ENCODE results near the gene SEPTIN5.
A peak's percentile ranks its signal among the peaks of the same experiment; 100 is the strongest.

The SEPTIN5 gene

GRCh38 chr22:19750507-19751490 lies 36.5 kb downstream of the SEPTIN5 start:
- no peak for DNase-seq

DNA sequence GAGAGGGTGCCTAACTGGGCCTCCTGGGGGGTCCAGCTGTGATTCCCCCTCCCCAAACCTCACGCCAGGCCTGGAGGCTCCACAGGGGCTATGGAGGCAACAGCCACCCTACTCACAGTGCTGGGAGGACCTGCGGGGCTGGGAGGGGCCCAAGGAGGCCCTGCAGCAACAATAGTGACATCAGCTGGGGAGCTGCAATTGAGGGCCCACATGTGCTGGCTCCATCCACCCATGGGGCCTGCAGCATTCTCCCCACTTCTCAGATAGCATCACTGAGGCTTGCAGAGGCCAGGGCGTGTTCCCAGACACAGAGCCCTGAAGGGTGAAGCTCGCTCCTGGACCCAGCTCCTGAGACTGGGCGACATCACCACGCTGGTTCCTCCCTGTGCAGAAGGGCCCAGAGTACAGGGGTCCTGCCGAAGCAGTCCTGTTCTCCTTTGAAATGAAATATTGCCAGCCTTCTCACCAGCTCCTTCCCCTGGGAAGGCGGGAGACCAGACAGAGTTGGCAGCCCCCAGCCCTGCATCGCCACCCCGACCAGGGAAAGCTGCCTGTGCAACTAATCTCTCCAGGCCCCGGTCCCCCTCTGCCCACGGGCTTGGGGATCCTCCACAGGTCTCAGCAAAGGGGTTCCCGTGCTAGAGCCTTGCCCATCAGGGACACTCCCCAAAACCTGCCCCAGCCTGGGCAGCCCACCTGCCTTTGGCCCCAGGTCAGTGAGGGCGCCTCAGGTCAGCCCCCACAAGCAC lies 37.4 kb downstream of the SEPTIN5 start:
- DNase-seq = no peak

- no peak for DNase-seq
Measured at GRCh38 chr22:19753090-19753842, 39.0 kb downstream of the SEPTIN5 start.

GRCh38 chr22:19753996-19754700 lies 39.8 kb downstream of the SEPTIN5 start:
- no peak for DNase-seq

- no peak for DNase-seq
Measured at GRCh38 chr22:19754701-19755144, 40.4 kb downstream of the SEPTIN5 start.

GRCh38 chr22:19755145-19755710 lies 40.9 kb downstream of the SEPTIN5 start:
- no peak for DNase-seq

- no peak for DNase-seq
Measured at GRCh38 chr22:19755722-19756287, 41.5 kb downstream of the SEPTIN5 start.

GRCh38 chr22:19756288-19757128 lies 42.2 kb downstream of the SEPTIN5 start:
- peak; percentile 47 for DNase-seq

- DNase-seq = no peak
Measured at GRCh38 chr22:19757140-19757984, 43.1 kb downstream of the SEPTIN5 start.

DNA sequence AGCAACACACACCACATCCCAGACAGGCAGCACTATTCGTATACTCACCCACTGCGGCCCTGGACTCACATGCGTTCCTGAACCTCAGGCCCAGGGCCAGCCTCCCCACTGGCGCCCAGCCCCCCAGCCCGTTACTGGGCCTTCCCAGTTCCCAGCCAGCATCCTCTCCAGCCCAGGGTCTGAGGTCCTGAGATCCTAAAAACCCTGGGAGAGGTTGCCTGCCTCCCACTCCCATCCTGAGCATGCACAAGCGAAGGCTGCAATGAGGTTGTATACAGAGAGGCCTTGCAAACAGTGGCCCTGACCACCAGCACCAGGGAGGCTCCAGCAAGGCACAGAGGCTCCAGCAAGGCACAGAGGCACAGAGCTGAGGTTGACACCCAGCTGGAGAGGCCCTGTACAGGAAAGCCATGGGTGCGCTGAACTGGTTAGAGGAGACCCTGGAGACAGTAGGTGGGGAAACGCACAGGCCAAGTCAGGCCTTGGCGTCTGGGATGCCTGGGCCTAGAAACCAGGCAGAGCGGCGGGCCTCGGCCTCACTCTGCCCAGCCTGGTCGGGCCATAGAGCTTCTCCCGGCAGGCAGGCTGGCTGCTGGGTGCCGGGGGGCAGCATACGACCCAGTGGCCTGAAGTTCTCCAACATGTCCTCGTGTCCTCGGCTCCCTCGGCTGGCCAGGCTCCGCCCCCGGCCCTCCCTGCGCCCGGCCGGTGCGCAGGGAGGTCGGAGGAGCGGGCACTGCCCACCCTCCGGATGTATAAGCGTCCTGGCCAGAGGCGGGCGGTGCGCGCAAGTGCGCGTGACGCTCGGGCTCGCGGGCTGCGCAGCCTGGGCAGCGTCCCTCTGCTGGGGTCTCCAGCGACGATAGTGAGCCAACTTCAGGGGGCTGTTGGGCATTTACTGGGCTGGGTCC lies 43.9 kb downstream of the SEPTIN5 start:
- DNase-seq = no peak

- DNase-seq = no peak
Measured at GRCh38 chr22:19758896-19759426, 44.7 kb downstream of the SEPTIN5 start.

DNA sequence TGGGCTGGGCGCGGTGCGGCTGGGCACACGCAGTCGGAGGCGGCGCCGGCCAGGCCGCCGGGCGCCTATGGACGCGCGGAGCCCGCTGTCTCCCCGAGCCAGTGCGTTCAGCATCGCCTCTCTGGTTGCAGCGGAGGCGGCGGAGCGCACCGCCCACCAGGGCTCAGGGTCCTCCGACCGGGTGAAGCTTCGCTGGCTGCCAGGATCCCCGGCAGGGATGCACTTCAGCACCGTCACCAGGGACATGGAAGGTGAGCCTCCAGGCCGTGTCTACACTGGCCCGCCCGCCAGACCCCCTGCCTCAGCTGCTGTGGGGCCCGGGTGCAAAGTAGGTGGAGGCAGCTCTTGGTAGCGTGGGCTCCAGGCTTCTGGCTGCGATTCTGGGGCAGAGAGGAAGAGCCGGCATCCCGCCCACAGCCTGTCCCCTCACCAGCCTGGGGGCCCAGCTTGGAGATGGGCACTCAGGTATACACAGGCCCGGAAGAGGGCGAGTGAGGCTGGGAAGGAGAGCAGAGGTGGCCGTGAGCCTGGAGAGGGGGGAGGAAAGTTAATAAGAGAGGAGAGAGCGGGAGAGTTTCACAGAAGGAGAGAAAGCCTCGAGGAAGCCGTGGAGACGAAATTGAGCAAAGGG lies 45.2 kb downstream of the SEPTIN5 start:
- no peak for DNase-seq

DNA sequence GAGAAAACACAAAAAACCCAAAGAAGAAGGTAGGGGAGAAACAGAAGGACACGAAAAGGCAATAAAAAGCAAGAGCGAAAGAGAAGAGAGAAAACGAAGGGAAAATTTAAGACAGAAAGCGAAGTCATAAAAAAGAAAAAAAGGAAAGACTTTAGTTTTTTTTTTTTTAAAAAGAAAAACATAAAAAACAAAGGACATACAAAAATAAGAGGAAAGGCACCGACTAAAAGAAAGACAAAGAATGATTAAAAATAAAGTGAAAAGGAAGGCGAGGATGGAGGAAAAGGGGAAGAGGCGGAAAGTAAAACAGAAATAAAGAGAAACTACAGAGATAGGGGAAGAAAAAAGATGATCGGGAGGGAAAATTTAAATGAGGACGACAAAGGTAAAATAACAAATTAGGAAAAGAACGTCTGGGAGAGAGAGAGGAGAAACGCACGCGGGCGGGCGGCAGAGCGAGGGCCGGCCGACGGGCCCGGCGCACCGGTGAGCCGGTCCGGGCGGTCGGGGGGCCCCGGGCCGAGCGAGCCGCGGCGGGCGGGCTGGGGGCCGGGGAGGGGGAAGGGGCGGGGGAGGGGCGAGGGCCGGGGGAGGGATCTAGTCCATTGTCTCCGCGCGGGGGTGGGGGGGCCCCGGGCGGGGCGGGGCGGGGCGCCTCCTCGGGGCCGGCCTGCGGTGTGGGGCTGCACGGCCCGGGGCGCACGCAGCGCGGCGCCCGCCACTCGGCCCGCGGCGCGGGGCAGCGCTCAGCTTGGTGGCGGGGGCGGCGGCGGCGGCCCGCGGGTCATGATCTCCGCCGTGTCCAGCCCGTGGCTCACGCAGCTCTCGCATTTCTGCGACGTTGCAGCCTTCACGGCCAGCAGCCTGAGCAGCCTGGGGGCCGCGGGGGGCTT lies 46.0 kb downstream of the SEPTIN5 start, which contains the start of gene TBX1:
Gene TBX1, plus strand, starts transcription at position 721 of the 893 bp plus-strand sequence. Its CDS starts 66 bp downstream, at position 787.
- DNase-seq = no peak

DNA sequence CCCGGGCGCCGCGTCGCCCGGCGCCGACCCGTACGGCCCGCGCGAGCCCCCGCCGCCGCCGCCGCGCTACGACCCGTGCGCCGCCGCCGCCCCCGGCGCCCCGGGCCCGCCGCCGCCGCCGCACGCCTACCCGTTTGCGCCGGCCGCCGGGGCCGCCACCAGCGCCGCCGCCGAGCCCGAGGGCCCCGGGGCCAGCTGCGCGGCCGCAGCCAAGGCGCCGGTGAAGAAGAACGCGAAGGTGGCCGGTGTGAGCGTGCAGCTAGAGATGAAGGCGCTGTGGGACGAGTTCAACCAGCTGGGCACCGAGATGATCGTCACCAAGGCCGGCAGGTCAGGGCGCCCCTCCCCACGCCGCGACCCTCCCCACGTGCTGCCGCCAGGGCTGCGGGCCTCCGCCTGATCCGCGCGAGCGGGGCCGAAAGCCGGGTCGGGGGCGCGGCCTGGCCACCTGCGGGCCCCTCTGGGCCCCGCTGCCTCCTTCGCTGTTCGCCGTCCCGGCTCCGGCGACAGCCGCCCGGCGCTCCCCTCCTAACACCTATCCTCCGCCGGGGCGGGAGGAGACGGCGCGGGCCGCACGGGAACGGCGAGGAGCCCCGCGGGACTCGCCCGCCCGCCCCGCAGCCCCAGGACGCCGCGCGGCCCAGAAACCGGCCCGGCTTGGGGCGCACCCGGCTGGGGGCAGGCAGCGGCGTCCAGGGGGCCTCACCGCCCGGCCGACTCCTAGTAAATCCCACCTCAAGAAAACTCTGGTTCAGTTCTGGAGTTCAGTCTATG lies 46.8 kb downstream of the SEPTIN5 start:
- DNase-seq = no peak

DNA sequence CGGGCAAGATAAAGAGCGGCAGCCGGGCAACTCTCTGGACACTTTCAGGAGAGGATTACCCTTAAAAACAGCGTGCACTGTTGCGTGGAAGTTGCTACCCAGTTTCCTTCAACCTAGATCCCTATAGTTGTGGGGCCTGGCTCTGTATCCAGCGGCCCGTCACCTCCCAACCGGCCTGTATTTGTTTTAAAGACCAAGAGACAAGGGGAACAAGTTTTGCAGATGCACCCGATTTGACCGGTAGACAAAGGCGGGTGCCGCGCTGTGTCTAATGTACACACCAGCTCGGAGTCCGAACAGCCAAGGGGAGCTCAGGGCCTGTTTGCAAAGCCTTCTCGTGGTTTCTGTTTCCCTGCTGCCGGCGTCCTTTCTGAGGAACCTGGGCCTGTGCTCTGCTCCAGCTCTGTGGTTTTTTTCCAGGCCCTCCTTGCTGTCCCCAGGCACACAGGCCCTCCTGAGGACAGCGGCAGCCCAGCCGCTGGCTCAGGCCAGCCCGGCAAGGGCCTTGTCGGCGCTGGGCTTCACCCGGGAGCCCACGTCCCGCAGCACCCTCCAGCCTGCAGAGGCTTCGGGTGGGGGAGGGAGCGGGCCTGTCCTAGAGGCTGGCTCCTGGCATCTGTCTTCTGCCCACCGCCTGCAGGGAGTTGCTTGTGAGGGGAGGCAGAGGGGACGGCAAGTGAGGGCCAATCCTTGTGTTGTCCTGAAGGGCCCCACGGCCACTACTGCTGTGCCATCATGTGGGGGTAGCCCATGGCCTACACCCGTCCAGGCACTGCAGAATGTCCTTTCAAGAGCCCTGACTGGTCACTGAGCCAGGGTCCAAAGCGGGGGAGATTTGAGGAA lies 47.6 kb downstream of the SEPTIN5 start:
- DNase-seq = no peak

All from effector CD8-positive, alpha-beta T cell (primary cell).